Putamen (tissue), 1 donor: ENCODE measurements around the gene CREB3.
A peak's percentile ranks its signal among the peaks of the same experiment; 100 is the strongest.

ENCODE experiments used
- DNase-seq: peaks from one replicate; pipeline ENCODE4 v3.0.0-alpha.2; 2016; ENCODE audit warnings: low spot score

The CREB3 gene

GRCh38 chr9:35727676-35728040 is 4.8 kb upstream of the CREB3 start:
- no peak for DNase-seq

GRCh38 chr9:35728041-35728971 is 4.2 kb upstream of the CREB3 start:
- DNase-seq, result peak; percentile 58

GRCh38 chr9:35729101-35729500 is 3.4 kb upstream of the CREB3 start:
- DNase-seq, result no peak

GRCh38 chr9:35729700-35730485 is 2.6 kb upstream of the CREB3 start:
- no peak for DNase-seq

- DNase-seq, result no peak
These were observed 2.0 kb upstream of the CREB3 start for GRCh38 chr9:35730486-35730854.

GRCh38 chr9:35731415-35732184 is 866 bp upstream of the CREB3 start:
- DNase-seq, result no peak

- no peak for DNase-seq
These were observed 505 bp downstream of the CREB3 start for GRCh38 chr9:35732800-35733541.

GRCh38 chr9:35734096-35734495 is 1.6 kb downstream of the CREB3 start:
- DNase-seq, result no peak

- DNase-seq, result no peak
These were observed 3.8 kb downstream of the CREB3 start for GRCh38 chr9:35736201-35736633.

GRCh38 chr9:35737143-35737542 is 4.7 kb downstream of the CREB3 start:
- DNase-seq, result no peak

- no peak for DNase-seq
These were observed 5.7 kb downstream of the CREB3 start for GRCh38 chr9:35738186-35738585.

GRCh38 chr9:35738924-35739323 is 6.5 kb downstream of the CREB3 start:
- no peak for DNase-seq

- DNase-seq, result no peak
These were observed 7.8 kb downstream of the CREB3 start for GRCh38 chr9:35740243-35740642.

- DNase-seq, result no peak
These were observed 9.3 kb downstream of the CREB3 start for GRCh38 chr9:35741740-35742139.

GRCh38 chr9:35743452-35743851 is 11.0 kb downstream of the CREB3 start:
- no peak for DNase-seq

- DNase-seq, result no peak
These were observed 11.5 kb downstream of the CREB3 start for GRCh38 chr9:35743880-35744518.

GRCh38 chr9:35745569-35745968 is 13.1 kb downstream of the CREB3 start:
- no peak for DNase-seq

GRCh38 chr9:35746583-35746982 is 14.1 kb downstream of the CREB3 start:
- DNase-seq, result no peak

GRCh38 chr9:35748242-35748857 is 15.9 kb downstream of the CREB3 start:
- no peak for DNase-seq

- DNase-seq, result peak; percentile 86
These were observed 16.5 kb downstream of the CREB3 start, which contains the start of the genes GBA2 and RGP1 for GRCh38 chr9:35748858-35749514. Gene GBA2 (minus strand): TSS chr9:35749228. CDS start chr9:35748704, 524 bp downstream. Gene RGP1 (plus strand): TSS chr9:35749287. CDS start chr9:35749756, 469 bp downstream.
